LNCaP clone FGC (cell line): Measurements from ENCODE around the gene GPR25.

Source experiments
- DNase-seq: peaks from one replicate; pipeline ENCODE4 v3.0.0-alpha.2; 2011; ENCODE audit warnings: low read depth
- H3K4me3 ChIP-seq: 2 replicates; pipeline ENCODE4 v1.5.1; 2011; ENCODE audit warnings: mild to moderate bottlenecking, low read depth, low read length, control low read depth
- TF ChIP-seq, protein P1 (sequence below): IDR thresholded peaks from 2 replicates; pipeline ENCODE4 v1.5.1; 2012; ENCODE audit warnings: mild to moderate bottlenecking; ENCODE audit not compliant: control insufficient read depth, insufficient read depth; ENCODE audit errors: extremely low read depth

GPR25 gene

GRCh38 chr1:200872446-200873115, at the start of gene GPR25:
GPR25 (plus strand) TSS chr1:200872981; CDS start chr1:200873038, 57 bp downstream.
- TF ChIP-seq, protein P1, sequence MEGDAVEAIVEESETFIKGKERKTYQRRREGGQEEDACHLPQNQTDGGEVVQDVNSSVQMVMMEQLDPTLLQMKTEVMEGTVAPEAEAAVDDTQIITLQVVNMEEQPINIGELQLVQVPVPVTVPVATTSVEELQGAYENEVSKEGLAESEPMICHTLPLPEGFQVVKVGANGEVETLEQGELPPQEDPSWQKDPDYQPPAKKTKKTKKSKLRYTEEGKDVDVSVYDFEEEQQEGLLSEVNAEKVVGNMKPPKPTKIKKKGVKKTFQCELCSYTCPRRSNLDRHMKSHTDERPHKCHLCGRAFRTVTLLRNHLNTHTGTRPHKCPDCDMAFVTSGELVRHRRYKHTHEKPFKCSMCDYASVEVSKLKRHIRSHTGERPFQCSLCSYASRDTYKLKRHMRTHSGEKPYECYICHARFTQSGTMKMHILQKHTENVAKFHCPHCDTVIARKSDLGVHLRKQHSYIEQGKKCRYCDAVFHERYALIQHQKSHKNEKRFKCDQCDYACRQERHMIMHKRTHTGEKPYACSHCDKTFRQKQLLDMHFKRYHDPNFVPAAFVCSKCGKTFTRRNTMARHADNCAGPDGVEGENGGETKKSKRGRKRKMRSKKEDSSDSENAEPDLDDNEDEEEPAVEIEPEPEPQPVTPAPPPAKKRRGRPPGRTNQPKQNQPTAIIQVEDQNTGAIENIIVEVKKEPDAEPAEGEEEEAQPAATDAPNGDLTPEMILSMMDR = no peak
- H3K4me3 ChIP-seq = no peak within 1 kb of the TSS
- no peak for DNase-seq

GRCh38 chr1:200831091-200831490, 41.7 kb upstream of the GPR25 start:
- TF ChIP-seq, protein P1 = no peak
- H3K4me3 ChIP-seq = no peak overlapping the region
- DNase-seq = no peak

DNA sequence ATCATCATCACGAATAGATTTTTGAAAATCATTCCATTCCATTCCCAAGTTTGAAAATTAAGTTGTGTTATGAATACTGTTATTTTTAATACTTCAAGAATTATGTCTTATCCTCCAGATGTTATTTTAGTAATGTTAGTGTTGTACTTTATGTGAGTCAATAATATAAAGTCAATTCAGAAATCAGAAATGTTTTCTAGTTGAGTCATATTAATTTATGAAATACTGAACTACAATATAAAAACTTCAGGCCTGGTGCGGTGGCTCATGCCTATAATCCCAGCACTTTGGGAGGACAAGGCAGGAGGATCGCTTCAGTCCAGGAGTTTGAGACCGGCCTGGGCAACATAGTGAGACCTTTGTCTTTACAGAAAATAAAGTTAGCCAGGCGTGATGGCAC, 38.4 kb upstream of the GPR25 start:
- TF ChIP-seq, protein P1 = no peak
- DNase-seq = no peak
- H3K4me3 ChIP-seq = no peak overlapping the region

DNA sequence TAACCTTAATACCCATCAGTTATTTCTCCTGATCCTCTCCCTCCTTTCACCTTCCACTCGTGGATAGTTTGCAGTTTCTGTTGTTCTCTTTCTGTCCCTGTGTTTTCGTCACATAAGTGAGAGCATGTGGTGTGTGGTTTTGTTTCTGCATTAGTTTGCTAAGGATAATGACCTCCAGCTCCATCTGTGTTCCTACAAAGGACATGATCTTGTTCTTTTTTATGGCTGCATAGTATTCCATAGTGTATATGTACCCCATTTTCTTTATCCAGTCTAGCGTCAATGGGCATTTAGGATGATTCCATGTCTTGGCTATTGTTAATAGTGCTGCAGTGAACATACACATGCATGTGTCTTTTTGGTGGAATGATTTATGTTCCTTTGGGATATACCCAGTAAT, 36.6 kb upstream of the GPR25 start:
- TF ChIP-seq, protein P1 = no peak
- H3K4me3 ChIP-seq = no peak overlapping the region
- no peak for DNase-seq

- DNase-seq = peak; percentile 8
- TF ChIP-seq, protein P1 = peak; percentile 47
- H3K4me3 ChIP-seq = no peak overlapping the region
These were observed 34.7 kb upstream of the GPR25 start for GRCh38 chr1:200837931-200838571.

GRCh38 chr1:200838676-200839445, 33.9 kb upstream of the GPR25 start:
- H3K4me3 ChIP-seq = no peak overlapping the region
- no peak for DNase-seq
- TF ChIP-seq, protein P1 = no peak
